GM18951 (cell line): ENCODE measurements around the gene LMO7.

Experiments
- POLR2A ChIP-seq: IDR thresholded peaks from 4 replicates; pipeline ENCODE4 v1.6.1; 2011; ENCODE audit warnings: mild to moderate bottlenecking; ENCODE audit not compliant: insufficient read length, insufficient read depth; ENCODE audit errors: extremely low read depth
- in situ Hi-C: fragments of 300-500 bp; cut with MboI; formaldehyde crosslinking; loops from one replicate; pipeline ENCODE4 v1.12.0; 2022; ENCODE audit warnings: low sequenced_read_pairs, mixed read lengths, inconsistent platforms; ENCODE audit not compliant: unreplicated experiment

Gene LMO7

DNA sequence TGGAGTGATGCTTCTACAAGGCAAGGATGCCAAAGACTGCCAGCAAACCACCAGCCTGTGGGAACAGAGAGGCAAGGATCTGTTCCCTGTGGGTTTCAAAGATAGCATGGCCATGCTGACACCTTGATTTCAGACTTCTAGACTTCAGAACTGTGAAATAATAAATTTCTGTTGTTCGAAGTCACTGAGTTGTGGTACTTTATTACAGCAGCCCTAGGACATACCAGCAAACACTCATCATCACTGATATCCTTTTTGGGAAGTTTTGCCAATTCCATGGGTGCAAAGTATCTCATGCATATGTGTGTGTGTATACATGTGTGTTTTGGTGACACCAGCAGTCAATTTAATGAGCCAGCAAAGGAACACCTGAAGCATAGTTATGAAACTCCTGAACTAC is 21.0 kb downstream of the LMO7 start:
- no peak for TF ChIP-seq POLR2A
- in situ Hi-C loops = no loop called here

DNA sequence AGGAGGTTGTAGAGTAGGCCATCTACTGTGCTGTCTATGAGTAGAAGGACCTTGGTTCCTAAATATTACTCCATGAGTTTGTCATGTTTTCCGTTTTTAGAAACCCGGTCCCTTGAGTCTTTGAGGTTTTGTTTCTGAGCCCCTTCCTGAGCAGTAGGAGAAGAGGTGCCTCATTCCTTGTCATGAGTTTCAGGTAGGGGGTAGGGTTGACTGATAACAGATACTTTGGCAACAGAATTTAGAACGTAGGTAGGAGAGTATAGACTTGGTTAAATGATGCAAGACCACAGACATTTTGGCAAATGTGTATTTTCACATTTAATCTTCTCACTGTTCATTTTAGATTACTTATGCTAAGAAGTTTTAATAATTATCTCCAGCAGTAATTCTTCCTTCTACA is 24.6 kb downstream of the LMO7 start:
- TF ChIP-seq POLR2A = no peak
- in situ Hi-C loops = no loop called here

DNA sequence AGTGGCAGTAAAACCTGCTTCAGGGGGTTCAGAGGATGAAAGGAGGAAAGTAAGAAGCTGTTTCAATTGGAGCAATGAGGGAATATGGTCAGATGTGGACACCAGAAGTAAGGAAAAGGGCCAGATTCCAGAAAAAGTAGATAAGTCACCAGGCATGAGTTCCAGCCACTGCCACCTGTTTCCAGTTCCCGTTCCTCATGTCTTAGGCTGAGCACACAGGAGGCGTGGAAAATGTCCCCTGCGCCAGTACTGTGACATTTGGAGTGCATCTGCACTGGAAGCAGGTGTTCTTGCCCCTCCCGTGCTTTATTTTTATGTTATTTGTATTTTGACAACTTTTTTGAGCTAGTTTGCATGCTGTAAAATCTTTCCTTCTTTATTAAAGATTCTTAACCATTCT is 25.3 kb downstream of the LMO7 start:
- no peak for TF ChIP-seq POLR2A
- in situ Hi-C loops = no loop called here

DNA sequence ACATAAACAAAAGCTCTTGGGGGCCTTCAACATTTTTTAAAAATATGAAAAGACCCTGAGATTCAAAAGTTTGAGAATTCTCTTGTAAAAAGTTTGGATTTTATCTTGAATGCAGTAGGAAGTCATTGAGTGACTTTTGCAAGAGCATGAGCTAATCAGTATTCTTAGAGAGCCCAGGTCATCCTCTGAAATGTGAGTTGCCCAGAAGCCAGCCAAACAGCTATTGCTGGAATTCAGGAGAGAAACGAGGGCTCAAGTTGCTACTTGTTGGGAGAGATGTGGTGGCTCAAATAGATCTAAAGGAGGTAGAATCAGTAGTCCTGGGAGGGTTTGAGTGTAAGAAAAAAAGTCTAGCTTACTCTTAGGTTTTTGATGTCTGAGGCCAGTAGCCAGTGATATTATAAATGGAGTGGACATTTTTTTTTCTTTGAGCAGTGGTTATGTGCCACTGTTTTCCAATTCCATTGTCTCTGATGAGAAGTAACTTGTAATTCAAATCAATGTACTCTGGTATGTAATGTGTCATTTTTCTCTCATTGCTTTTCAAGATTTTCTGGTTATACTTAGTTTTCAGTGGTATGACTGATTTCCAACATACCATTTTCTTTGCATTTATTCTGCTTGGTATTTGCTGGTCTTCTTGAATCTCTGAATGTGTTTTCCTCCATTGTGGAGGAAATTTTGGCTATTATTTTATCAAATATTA is 30.7 kb downstream of the LMO7 start:
- in situ Hi-C loops = no loop called here
- TF ChIP-seq POLR2A = no peak

DNA sequence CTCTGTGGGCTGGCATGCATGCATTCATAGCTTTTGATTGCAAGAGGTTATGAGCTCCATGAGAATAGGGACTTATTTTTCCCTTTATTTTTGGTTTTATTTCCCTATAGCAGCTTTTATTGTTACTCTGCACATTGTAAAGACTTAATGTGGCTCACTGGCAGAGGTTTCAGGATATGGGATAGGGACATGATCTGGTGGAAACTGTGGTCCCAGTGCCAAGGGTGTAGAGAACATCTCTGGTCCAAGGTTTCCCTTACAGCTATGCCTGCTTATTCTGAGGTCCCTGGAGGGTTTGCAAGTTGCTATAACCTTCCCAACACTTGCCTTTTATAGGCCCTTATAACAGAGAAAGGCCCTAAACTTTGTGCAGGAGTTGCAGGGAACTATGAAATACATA is 33.6 kb downstream of the LMO7 start:
- no peak for TF ChIP-seq POLR2A
- in situ Hi-C loops = no loop called here

DNA sequence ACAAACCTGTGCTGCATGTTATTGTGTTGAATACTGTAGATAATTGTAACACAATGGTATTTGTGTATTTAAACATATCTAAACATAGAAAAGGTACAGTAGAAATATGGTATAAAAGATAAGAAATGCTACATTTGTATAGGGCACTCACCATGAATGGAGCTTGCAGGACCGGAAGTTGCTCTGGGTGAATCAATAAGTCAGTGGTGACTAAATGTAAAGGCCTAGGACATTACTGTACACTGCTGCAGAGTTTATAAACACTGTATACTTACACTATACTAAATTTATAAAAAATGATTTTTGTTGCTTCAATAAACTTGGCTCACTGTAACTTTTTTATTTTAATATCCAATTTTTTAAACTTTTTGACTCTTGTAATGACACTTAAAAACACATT is 34.4 kb downstream of the LMO7 start:
- TF ChIP-seq POLR2A = no peak
- in situ Hi-C loops = no loop called here

DNA sequence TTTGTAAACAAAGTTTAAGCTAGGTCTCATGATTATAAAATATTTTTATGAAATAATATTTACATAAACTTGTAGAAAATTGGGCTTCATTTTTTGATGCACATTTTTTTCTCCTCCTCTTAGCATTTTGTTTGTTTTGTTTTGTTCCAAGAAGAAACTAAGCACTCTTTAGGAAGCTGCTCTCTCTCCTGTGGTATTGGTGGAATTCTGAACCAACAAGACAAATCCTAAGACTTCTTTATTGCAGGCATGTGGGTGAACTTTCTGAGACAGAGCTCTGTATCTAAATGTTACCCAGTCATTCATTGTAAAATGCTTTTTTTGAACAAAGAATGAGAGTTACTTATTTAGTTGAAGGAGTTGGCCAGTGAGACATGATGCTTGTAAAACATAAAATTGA is 39.3 kb downstream of the LMO7 start:
- no peak for TF ChIP-seq POLR2A
- in situ Hi-C loops = loop anchor here (25.0 kb wide), 4 partner anchors 187 to 1237 kb away; no protein-coding TSS in a partner anchor

DNA sequence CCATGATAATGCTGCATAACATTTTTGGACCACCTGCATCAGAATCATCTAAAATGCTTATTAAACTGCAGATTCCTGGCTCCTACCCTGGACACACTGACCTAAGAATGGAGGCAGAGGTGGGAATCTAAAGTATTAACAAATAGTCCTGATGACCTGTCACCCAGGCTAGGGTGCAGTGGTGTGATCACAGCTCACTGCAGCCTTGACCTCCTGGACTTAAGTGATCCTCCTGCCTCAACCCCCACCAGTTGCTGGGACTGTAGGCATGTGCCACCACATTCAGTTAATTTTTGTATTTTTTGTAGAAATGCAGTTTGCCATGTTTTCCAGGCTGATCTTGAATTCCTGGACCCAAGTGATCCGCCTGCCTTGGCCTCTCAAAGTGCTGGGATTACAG is 43.3 kb downstream of the LMO7 start:
- in situ Hi-C loops = loop anchor here (25.0 kb wide), 4 partner anchors 183 to 1233 kb away; no protein-coding TSS in a partner anchor
- no peak for TF ChIP-seq POLR2A

DNA sequence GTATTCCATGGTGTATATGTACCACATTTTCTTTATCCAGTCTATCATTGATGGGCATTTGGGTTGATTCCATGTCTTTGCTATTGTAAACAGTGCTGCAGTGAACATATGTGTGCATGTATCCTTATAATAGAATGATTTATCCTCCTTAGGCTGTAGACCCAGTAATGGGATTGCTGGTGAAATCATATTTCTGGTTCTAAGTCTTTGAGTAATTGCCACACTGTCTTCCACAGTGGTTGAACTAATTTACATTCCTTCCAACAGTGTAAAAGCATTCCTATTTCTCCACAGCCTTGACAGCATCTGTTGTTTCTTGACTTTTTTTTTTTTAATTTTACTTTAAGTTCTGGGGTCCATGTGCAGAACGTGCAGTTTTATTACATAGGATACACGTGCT is 44.1 kb downstream of the LMO7 start:
- in situ Hi-C loops = loop anchor here (25.0 kb wide), 4 partner anchors 182 to 1232 kb away; no protein-coding TSS in a partner anchor

DNA sequence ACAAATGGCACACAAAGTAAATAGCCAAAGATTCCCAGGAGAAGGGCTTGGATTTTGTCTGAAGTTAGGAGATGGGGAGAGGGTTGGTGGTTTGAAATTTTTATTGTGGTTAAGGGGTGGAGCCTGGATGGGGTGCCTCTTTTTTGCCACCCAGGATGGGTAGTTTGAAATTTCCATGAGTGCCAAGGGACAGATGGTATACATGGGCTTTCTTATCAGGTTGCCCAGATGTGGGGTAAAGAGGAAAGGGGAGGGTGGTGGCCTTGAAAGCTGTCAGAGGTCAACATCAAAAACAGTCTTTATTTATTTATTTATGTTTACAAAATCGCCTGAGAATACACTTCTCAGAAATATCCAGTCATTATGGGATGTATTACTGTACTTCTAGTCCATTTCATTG is 46.2 kb downstream of the LMO7 start:
- in situ Hi-C loops = loop anchor here (25.0 kb wide), 4 partner anchors 180 to 1230 kb away; no protein-coding TSS in a partner anchor
- TF ChIP-seq POLR2A = no peak

DNA sequence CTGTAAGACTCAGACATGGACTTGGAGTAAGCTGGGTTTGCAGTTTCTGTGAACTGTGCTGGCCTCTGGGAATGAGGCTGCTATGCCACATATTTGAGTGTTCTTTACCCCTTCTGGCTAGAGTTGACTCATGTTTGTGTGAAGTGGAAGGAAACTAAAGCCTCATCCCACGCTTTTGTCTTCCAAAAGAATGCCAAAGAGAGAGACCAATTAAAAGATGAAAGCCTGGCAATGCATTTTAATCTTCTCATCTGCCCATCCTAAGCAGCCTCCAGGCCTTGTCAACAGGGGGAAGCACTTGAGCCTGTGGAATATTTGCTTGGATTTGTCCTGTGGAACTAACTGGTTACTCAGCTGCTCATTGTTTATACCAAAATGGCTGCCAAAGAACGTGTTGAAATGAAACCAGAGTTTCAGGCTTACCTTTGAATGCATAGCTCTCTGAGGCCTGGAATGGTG is 49.1 kb downstream of the LMO7 start:
- no peak for TF ChIP-seq POLR2A
- in situ Hi-C loops = loop anchor here (25.0 kb wide), 4 partner anchors 177 to 1227 kb away; no protein-coding TSS in a partner anchor

DNA sequence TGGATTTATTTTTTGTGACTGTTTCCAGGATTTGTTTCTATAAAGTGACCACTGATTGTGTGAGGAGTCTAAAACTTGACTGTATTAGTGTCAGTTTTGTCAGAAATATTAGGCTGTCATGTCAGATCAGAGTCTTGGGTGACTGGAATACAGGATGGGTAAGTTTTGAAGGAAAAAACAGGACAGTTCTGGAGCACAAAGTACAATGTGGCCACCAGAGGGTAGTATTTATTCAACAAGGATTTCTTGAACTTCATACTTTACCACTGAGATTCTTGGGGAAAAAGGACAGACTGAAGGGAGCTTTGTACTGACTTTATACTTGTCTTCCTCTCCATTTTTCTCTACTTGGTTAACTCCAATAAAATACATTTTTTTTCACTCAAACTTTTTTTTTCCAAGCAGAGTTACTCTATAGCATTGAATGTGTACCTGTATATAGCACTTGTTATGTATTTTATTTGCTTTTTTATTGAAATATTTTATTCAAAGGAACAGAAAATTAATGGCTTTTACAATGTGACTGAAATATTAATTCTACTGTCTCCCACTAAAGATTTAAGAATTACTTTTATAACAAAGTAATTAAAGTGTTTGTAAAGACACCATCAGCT is 51.1 kb downstream of the LMO7 start:
- in situ Hi-C loops = loop anchor here (25.0 kb wide), 4 partner anchors 175 to 1225 kb away; no protein-coding TSS in a partner anchor
- no peak for TF ChIP-seq POLR2A

DNA sequence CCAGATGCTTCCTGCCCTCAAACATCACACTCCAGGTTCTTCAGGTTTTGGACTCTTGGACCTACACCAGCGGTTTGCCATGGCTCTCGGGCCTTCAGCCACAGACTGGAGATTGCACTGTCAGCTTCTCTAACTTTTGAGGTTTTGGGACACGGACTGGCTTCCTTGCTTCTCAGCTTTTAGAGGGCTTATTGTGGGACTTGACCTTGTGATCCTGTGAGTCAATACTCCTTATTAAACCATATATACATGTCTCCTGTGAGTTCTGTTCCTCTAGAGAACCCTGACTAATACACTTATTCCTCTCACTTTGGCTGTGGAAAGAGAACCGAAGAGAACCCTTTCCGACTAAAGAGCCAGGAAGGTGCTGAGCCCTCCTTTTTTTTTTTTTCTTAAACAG is 53.6 kb downstream of the LMO7 start:
- in situ Hi-C loops = loop anchor here (25.0 kb wide), 4 partner anchors 173 to 1223 kb away; no protein-coding TSS in a partner anchor
- TF ChIP-seq POLR2A = no peak

DNA sequence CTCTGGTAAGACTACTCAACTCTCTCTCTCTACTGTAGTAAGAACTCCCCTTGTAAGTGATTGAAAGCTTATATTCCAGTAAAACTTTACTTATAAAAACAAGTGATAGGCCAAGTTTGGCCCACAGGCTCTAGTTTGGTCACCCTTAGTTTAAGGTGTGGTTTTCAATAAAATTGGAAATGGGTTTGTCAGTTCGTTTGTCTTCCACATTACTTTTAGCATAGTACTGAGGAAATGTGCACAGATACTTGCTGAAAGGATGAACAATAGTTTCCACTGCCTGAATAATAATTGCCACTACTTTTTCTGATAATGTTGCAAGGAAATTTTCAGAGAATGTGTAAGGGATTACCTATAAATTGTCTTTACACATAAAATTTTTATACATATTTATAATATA is 54.5 kb downstream of the LMO7 start:
- in situ Hi-C loops = loop anchor here (25.0 kb wide), 4 partner anchors 172 to 1222 kb away; no protein-coding TSS in a partner anchor
- no peak for TF ChIP-seq POLR2A
